A673 (cell line): ENCODE measurements around the gene ANO7. TPM values are rescaled to one million over a fixed set of nuclear protein-coding genes. Genes with fewer than 3 reads are reported as not detected.

Source experiments
- BruUV-seq: library from RNA; stranded (reverse); fragments of 400-500 nt; replicated peaks from 2 replicates; lab custom pipeline; 2021; lab: Mats Ljungman, UMichigan
- CTCF ChIA-PET: fragments of 300-600 bp; sonication (Branson Sonifier 250); formaldehyde crosslinking; loops from one replicate; lab custom pipeline; 2022; ENCODE audit warnings: antibody characterized with exemption; lab: Charles Lee
- POLR2A ChIA-PET: fragments of 300-600 bp; sonication (Branson Sonifier 250); formaldehyde crosslinking; loops from one replicate; lab custom pipeline; 2022; ENCODE audit warnings: antibody characterized with exemption; ENCODE audit not compliant: low non-redundant PET; lab: Charles Lee
- DNase-seq: peaks from one replicate; pipeline ENCODE4 v3.0.0-alpha.2; 2015; ENCODE audit warnings: low spot score
- H3K27ac ChIP-seq: fragments of 200-600 bp; sonication (generic); 2 replicates; pipeline ENCODE4 v1.5.1; 2016; ENCODE audit warnings: mixed run types, low read depth, mild to moderate bottlenecking, mixed read lengths, antibody characterized with exemption, low read length; ENCODE audit not compliant: poor library complexity, severe bottlenecking
- H3K27me3 ChIP-seq: fragments of 200-600 bp; sonication (generic); replicated peaks from 2 replicates; pipeline ENCODE4 v1.6.1; 2017; ENCODE audit warnings: mixed run types, low read depth, mild to moderate bottlenecking, mixed read lengths, antibody characterized with exemption, low read length; ENCODE audit not compliant: insufficient read depth, poor library complexity
- H3K36me3 ChIP-seq: fragments of 200-600 bp; sonication (generic); 2 replicates; pipeline ENCODE4 v1.6.1; 2016; ENCODE audit warnings: mixed run types, mild to moderate bottlenecking, mixed read lengths, antibody characterized with exemption, low read length; ENCODE audit not compliant: insufficient read depth, poor library complexity, severe bottlenecking
- H3K4me1 ChIP-seq: fragments of 200-600 bp; sonication (generic); 2 replicates; pipeline ENCODE4 v1.6.1; 2017; ENCODE audit warnings: mixed run types, mild to moderate bottlenecking, mixed read lengths, antibody characterized with exemption, low read length; ENCODE audit not compliant: insufficient read depth, poor library complexity, severe bottlenecking
- H3K4me3 ChIP-seq: fragments of 200-600 bp; sonication (generic); 2 replicates; pipeline ENCODE4 v1.5.1; 2016; ENCODE audit warnings: low read depth, mixed run types, mild to moderate bottlenecking, mixed read lengths, low read length; ENCODE audit not compliant: poor library complexity, severe bottlenecking
- H3K9me3 ChIP-seq: fragments of 200-600 bp; sonication (generic); 2 replicates; pipeline ENCODE4 v1.6.1; 2016; ENCODE audit warnings: mixed run types, low read depth, mild to moderate bottlenecking, mixed read lengths, antibody characterized with exemption, low read length; ENCODE audit not compliant: poor library complexity, severe bottlenecking
- EZH2 ChIP-seq: fragments of 200-600 bp; sonication (generic); IDR thresholded peaks from 2 replicates; pipeline ENCODE4 v1.6.1; 2017; ENCODE audit warnings: borderline replicate concordance, low read depth, mild to moderate bottlenecking, mixed read lengths, antibody characterized with exemption, low read length; ENCODE audit not compliant: poor library complexity, severe bottlenecking
- intact Hi-C: fragments of 100-400 bp; cut with micrococcal nuclease; formaldehyde crosslinking; loops from one replicate; pipeline ENCODE4 v1.10.0; 2022; ENCODE audit not compliant: unreplicated experiment
- total RNA-seq: library from RNA; stranded (reverse); gene quantifications from 2 replicates; pipeline ENCODE4 v1.2.3, GENCODE V29; 2021
- TF ChIP-seq, protein P1 (sequence below): fragments of 300-800, 200-600 bp; sonication (generic); conservative IDR thresholded peaks from 2 replicates; pipeline ENCODE4 v1.5.1; 2017; ENCODE audit warnings: low read depth, mild to moderate bottlenecking, antibody characterized with exemption, low read length, moderate library complexity, mixed read lengths

Gene ANO7
- total RNA-seq, 1 experiment from 2014 or later, result 0.45 TPM

DNA sequence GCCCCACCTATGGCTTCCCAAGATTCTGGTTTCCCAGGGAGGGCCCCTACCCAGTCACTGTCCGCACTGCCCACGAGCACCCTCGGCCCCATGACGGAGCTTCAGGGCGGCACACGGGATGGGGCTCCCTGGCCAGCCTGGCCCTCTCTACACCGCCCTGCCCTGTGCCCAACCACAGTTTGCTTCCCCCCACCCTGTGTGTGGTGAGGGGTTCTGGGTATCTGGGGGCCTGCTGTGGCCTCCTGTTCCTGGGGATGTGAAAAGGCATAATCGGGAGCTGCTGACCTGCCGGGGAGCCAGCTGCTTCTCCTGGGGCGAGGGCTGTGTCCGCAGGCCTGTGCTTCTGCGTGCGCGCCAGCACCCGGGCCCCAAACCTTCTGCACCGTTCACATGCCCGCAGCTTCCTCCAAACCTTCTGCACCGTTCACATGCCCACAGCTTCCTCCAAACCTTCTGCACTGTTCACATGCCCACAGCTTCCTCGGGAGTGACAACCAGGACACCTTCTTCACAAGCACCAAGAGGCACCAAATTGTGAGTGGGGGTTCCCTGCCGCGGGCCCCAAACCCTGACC lies 12.4 kb downstream of the ANO7 start:
- Histone ChIP-seq H3K9me3 (no peaks in the 10 kb centered on the region), H3K27ac (no peak overlapping the region), H3K27me3 (no peaks in the 10 kb centered on the region), H3K4me1 (no peaks in the 10 kb centered on the region), H3K36me3 (no peaks in the 10 kb centered on the region), H3K4me3 (no peak overlapping the region)
- no peak for TF ChIP-seq EZH2
- POLR2A ChIA-PET, result no interaction called here
- no peak for DNase-seq
- intact Hi-C loops, result no loop called here
- CTCF ChIA-PET, result no interaction called here
- BruUV-seq, result no TSS peak

DNA sequence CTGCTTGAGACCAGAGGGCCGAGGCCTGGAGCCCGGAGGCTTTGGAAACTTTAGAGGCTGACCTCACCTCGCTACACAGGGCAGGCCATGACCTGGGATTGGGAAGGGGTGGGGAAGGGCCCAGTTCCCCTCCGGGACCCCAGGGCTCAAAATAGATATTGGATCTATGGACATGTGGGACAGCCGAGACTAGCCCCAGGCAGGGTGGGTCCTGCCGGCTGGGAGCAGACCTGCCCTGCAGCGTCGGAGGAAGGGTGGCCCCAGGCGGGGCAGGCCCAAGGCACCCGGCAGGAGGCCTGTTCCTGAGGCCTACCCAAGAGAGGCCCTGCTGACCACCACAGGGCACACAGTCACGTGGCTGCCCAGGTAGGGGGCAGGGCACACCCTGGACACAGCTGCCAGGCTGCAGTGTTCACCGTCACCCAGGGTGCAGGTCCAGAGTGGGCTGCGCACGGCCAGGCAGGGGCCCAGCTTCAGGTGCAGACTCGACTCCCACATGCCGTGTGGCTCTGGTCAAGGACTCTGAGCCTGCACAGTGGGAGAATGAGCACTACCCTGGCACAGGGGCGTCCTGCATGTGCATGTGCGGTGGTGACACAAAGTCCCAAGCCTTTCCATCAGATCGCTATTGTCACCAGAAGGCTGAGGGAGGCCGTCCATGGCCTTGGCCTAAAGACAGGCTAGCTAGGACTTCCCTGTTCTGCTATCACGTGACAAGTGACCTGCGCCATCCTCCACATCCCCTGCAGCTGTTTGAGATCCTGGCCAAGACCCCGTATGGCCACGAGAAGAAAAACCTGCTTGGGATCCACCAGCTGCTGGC lies 13.2 kb downstream of the ANO7 start:
- CTCF ChIA-PET, result no interaction called here
- POLR2A ChIA-PET, result no interaction called here
- intact Hi-C loops, result no loop called here
- no peak overlapping the region for H3K27ac ChIP-seq
- TF ChIP-seq, protein P1, sequence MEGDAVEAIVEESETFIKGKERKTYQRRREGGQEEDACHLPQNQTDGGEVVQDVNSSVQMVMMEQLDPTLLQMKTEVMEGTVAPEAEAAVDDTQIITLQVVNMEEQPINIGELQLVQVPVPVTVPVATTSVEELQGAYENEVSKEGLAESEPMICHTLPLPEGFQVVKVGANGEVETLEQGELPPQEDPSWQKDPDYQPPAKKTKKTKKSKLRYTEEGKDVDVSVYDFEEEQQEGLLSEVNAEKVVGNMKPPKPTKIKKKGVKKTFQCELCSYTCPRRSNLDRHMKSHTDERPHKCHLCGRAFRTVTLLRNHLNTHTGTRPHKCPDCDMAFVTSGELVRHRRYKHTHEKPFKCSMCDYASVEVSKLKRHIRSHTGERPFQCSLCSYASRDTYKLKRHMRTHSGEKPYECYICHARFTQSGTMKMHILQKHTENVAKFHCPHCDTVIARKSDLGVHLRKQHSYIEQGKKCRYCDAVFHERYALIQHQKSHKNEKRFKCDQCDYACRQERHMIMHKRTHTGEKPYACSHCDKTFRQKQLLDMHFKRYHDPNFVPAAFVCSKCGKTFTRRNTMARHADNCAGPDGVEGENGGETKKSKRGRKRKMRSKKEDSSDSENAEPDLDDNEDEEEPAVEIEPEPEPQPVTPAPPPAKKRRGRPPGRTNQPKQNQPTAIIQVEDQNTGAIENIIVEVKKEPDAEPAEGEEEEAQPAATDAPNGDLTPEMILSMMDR, result no peak
- TF ChIP-seq EZH2, result no peak
- H3K27me3 ChIP-seq, result no peaks in the 10 kb centered on the region
- H3K4me3 ChIP-seq, result no peak overlapping the region
- no peaks in the 10 kb centered on the region for H3K36me3 ChIP-seq
- no peak for DNase-seq
- no peaks in the 10 kb centered on the region for H3K9me3 ChIP-seq
- H3K4me1 ChIP-seq, result no peaks in the 10 kb centered on the region
- BruUV-seq, result no TSS peak

DNA sequence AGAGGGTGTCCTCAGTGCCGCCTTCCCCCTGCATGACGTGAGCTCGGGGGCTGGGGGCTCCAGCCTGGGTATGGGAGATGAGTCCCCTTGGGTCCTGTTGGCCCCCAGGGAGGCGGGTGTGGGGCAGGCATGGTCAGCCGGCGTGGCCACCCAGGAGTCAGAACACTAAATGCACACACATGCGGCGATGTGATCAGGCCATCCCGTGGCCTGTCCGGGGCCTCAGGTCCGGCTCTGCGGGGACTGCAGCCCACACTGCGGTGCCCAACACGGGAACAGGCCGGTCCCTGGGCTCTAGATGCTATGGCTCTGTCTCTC lies 13.8 kb downstream of the ANO7 start:
- POLR2A ChIA-PET, result no interaction called here
- CTCF ChIA-PET, result no interaction called here
- H3K27ac ChIP-seq, result no peak overlapping the region
- no peaks in the 10 kb centered on the region for H3K9me3 ChIP-seq
- no peak for DNase-seq
- intact Hi-C loops, result no loop called here
- no peaks in the 10 kb centered on the region for H3K27me3 ChIP-seq
- H3K36me3 ChIP-seq, result no peaks in the 10 kb centered on the region
- H3K4me3 ChIP-seq, result no peak overlapping the region
- TF ChIP-seq EZH2, result no peak
- TF ChIP-seq, protein P1, result no peak
- H3K4me1 ChIP-seq, result no peaks in the 10 kb centered on the region
- BruUV-seq, result no TSS peak
